ENCODE measurements around the gene STIM1. TPM values are rescaled to one million over a fixed set of nuclear protein-coding genes. Genes with fewer than 3 reads are reported as not detected.
"Not testable (repeated sequence)": the region's sequence is repeated elsewhere in the genome, so short reads cannot be mapped to it uniquely, and the experiment has no call there.

The STIM1 gene
- polyA plus RNA-seq, 2 donors = 29.5 to 42.7 TPM

DNA sequence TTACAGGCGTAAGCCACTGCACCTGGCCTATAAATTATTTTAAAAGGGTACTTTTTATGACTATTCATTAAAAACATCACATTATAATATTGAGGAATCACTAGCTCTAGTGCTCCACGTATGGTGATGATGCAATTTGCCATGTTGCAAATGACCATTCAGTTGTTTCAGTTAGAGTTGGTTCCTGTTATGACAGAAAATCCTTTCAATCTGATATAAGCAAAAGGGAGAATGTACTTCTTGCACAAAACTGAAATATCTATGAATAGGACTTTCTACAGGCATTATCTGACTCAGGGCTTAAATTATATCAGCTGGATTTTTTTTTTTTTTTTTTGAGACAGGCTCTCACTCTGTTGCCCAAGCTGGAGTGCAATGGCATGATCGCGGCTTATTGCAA lies 193.5 kb downstream of the STIM1 start:
- H3K27me3 ChIP-seq (ENCODE audit: control insufficient read depth in 1 of 2, insufficient read depth in 2 of 2, low read length in 2 of 2) = no peaks in the 10 kb centered on the region
- no peak overlapping the region for H3K4me3 ChIP-seq (ENCODE audit: low read depth in 1 of 2, low read length in 2 of 2)
- H3K27ac ChIP-seq (ENCODE audit: low read depth in 2 of 2, low read length in 1 of 2) = no peak overlapping the region
- peaks cover 0 to 3% of the 10 kb centered on the region in 2 donors for H3K4me1 ChIP-seq (ENCODE audit: control insufficient read depth in 2 of 2, insufficient read depth in 2 of 2, low read length in 1 of 2)
- 86 to 88% methylated on average over 4 of the region's 4 CpGs for WGBS, 2 donors
- peaks cover 0 to 3% of the 10 kb centered on the region in 2 donors for H3K36me3 ChIP-seq (ENCODE audit: control insufficient read depth in 2 of 2, insufficient read depth in 2 of 2, low read length in 1 of 2)
- no peaks in the 10 kb centered on the region for H3K9me3 ChIP-seq (ENCODE audit: control insufficient read depth in 2 of 2, insufficient read depth in 1 of 2, low read depth in 1 of 2, low read length in 1 of 2)

DNA sequence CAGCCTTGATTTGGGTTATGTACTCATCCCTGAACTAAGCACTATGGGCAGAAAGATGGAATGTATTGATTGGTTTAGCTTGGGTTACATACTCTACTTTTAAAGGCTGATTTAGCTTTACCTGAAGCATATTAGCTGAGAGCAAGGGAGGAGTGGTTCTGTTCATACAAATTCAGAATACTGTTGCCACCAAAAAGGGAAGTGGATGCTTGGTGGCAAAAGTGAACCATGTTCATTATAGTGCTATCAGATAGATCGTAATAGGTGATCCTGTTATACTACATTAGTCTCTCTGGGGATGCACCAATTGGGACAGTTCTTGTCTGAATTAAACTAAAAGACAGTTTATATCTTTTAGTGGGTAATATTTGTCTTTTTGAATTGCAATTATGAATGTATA lies 194.7 kb downstream of the STIM1 start:
- Histone ChIP-seq H3K9me3 (ENCODE audit: control insufficient read depth in 2 of 2, insufficient read depth in 1 of 2, low read depth in 1 of 2, low read length in 1 of 2) (no peaks in the 10 kb centered on the region), H3K27me3 (ENCODE audit: control insufficient read depth in 1 of 2, insufficient read depth in 2 of 2, low read length in 2 of 2) (no peaks in the 10 kb centered on the region), H3K4me3 (ENCODE audit: low read depth in 1 of 2, low read length in 2 of 2) (no peak overlapping the region), H3K36me3 (ENCODE audit: control insufficient read depth in 2 of 2, insufficient read depth in 2 of 2, low read length in 1 of 2) (peaks cover 0 to 3% of the 10 kb centered on the region in 2 donors), H3K27ac (ENCODE audit: low read depth in 2 of 2, low read length in 1 of 2) (no peak overlapping the region), H3K4me1 (ENCODE audit: control insufficient read depth in 2 of 2, insufficient read depth in 2 of 2, low read length in 1 of 2) (no peaks in the 10 kb centered on the region)
- 90 to 97% methylated on average over 1 of the region's 1 CpG for WGBS, 2 donors

DNA sequence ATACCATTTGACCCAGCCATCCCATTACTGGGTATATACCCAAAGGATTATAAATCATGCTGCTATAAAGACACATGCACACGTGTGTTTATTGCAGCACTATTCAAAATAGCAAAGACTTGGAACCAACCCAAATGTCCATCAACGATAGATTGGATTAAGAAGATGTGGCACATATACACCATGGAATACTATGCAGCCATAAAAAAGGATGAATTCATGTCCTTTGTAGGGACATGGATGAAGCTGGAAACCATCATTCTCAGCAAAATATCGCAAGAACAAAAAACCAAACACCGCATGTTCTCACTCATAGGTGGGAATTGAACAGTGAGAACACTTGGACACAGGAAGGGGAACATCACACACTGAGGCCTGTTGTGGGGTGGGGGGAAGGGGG lies 197.7 kb downstream of the STIM1 start:
- not testable (repeated sequence) for H3K9me3 ChIP-seq (ENCODE audit: control insufficient read depth in 2 of 2, insufficient read depth in 1 of 2, low read depth in 1 of 2, low read length in 1 of 2); H3K4me3 ChIP-seq (ENCODE audit: low read depth in 1 of 2, low read length in 2 of 2); H3K36me3 ChIP-seq (ENCODE audit: control insufficient read depth in 2 of 2, insufficient read depth in 2 of 2, low read length in 1 of 2); H3K4me1 ChIP-seq (ENCODE audit: control insufficient read depth in 2 of 2, insufficient read depth in 2 of 2, low read length in 1 of 2); H3K27me3 ChIP-seq (ENCODE audit: control insufficient read depth in 1 of 2, insufficient read depth in 2 of 2, low read length in 2 of 2); H3K27ac ChIP-seq (ENCODE audit: low read depth in 2 of 2, low read length in 1 of 2)
- WGBS, 2 donors = 85 to 98% methylated on average over 4 of the region's 4 CpGs

DNA sequence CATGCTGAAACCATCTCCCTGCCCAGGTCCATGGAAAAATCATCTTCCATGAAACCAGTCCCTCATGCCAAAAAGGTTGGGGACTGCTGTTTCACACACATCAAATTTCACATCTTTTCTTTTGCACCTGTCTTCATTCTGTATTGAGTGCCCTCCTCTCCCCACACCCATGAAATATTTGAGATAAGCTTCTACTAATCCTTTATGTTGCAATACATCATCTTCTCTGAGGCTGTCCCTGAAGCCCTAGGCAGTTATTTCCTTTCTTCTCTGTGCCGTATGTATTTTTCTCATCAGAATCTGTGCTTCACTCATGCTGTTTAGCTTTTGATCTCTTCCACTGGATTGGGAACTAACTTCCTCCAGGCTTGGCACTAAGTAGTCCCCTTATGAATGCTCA lies 199.2 kb downstream of the STIM1 start:
- Histone ChIP-seq H3K4me3 (ENCODE audit: low read depth in 1 of 2, low read length in 2 of 2) (no peak overlapping the region), H3K9me3 (ENCODE audit: control insufficient read depth in 2 of 2, insufficient read depth in 1 of 2, low read depth in 1 of 2, low read length in 1 of 2) (no peaks in the 10 kb centered on the region)
- WGBS, 2 donors = 33 to 70% methylated on average over 1 of the region's 1 CpG

DNA sequence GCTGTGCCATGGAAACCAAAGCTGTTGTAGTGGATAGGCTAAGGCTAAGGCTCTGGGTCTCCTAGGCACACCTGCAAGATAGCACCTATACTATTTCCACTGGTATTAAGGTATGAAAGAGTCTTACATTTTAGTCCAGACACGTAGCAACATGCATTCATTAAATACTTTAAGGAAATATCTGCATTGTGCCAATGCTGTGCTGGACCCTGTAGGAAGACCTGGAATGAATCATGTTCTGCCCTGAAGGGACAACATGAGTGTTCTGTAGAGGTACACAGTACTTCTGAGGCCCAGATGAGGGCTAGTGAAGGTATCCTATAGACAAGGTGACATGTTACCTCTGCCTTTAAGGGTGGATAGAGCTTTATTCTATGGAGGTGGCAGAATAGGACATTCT lies 204.0 kb downstream of the STIM1 start:
- Histone ChIP-seq H3K9me3 (ENCODE audit: control insufficient read depth in 2 of 2, insufficient read depth in 1 of 2, low read depth in 1 of 2, low read length in 1 of 2) (no peaks in the 10 kb centered on the region), H3K36me3 (ENCODE audit: control insufficient read depth in 2 of 2, insufficient read depth in 2 of 2, low read length in 1 of 2) (peaks cover 8 to 13% of the 10 kb centered on the region in 2 donors), H3K27me3 (ENCODE audit: control insufficient read depth in 1 of 2, insufficient read depth in 2 of 2, low read length in 2 of 2) (no peaks in the 10 kb centered on the region), H3K27ac (ENCODE audit: low read depth in 2 of 2, low read length in 1 of 2) (peak overlapping the region; percentile 68 to 70), H3K4me3 (ENCODE audit: low read depth in 1 of 2, low read length in 2 of 2) (no peak overlapping the region), H3K4me1 (ENCODE audit: control insufficient read depth in 2 of 2, insufficient read depth in 2 of 2, low read length in 1 of 2) (peaks cover 3 to 5% of the 10 kb centered on the region in 2 donors)
- 57 to 63% methylated on average over 1 of the region's 1 CpG for WGBS, 2 donors

More for the DNA sequence above, 199.2 kb downstream of the STIM1 start:
- H3K27me3 ChIP-seq (ENCODE audit: control insufficient read depth in 1 of 2, insufficient read depth in 2 of 2, low read length in 2 of 2) = no peaks in the 10 kb centered on the region
- H3K36me3 ChIP-seq (ENCODE audit: control insufficient read depth in 2 of 2, insufficient read depth in 2 of 2, low read length in 1 of 2) = peaks cover 8 to 11% of the 10 kb centered on the region in 2 donors
- no peak overlapping the region for H3K27ac ChIP-seq (ENCODE audit: low read depth in 2 of 2, low read length in 1 of 2)
- H3K4me1 ChIP-seq (ENCODE audit: control insufficient read depth in 2 of 2, insufficient read depth in 2 of 2, low read length in 1 of 2) = peaks cover 3 to 5% of the 10 kb centered on the region in 2 donors

DNA sequence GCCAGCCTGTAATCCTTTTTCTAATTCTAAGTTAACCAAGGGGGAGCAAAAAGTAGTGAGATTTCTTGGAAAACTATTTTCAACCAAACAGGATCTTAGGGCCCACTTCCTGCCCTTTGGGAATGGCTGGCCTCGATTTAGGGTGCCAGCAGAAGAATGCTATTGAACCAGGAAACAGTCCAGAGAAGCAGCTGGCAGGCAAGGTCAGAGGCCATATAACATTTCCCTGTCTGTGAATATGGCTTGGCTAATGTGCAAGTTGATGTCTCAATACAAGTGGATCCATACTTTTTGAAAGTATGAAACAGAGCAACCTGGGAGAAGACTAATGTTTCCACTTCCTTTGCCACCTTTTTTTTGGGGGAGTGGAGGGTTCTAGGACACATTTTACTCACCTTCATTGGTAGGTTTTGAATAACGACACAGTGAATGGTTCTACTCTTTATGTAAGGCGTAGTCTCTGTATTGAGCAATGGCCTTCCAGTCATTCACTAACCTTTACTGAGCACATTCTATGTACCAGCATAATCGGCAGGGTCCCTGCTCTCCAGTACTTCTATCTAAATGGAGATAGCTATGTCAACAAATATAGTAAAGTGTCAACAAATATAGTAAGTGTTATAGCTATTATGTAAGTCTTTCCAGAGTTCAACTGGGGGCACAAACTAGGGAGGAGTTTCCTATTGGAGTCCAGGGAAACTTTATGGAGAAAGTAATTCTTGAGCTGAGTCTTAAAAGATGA lies 204.9 kb downstream of the STIM1 start:
- H3K4me3 ChIP-seq (ENCODE audit: low read depth in 1 of 2, low read length in 2 of 2) = no peak overlapping the region
- H3K27me3 ChIP-seq (ENCODE audit: control insufficient read depth in 1 of 2, insufficient read depth in 2 of 2, low read length in 2 of 2) = no peaks in the 10 kb centered on the region
- no peaks in the 10 kb centered on the region for H3K9me3 ChIP-seq (ENCODE audit: control insufficient read depth in 2 of 2, insufficient read depth in 1 of 2, low read depth in 1 of 2, low read length in 1 of 2)
- H3K36me3 ChIP-seq (ENCODE audit: control insufficient read depth in 2 of 2, insufficient read depth in 2 of 2, low read length in 1 of 2) = peaks cover 8 to 13% of the 10 kb centered on the region in 2 donors
- peak overlapping the region in 1 of 2 donors; percentile 14 for H3K27ac ChIP-seq (ENCODE audit: low read depth in 2 of 2, low read length in 1 of 2)
- 55 to 70% methylated on average over 4 of the region's 4 CpGs for WGBS, 2 donors
- H3K4me1 ChIP-seq (ENCODE audit: control insufficient read depth in 2 of 2, insufficient read depth in 2 of 2, low read length in 1 of 2) = peaks cover 6 to 7% of the 10 kb centered on the region in 2 donors

DNA sequence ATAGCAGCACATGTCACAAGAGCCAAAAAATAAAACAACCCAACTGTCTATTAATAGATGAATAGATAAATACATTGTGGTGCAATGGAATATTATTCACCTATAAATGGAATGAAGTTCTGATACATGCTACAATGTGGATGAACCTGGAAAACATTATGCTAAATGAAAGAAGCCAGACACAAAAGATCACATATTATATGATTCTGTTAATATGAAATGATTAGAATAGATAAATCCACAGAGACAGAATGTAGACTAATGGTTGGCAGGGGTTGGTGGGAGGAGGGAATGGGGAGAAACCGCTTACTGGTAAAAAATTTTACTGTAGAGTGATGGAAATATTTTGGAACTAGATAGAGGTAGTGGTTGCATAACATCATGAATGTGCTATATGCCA lies 206.2 kb downstream of the STIM1 start:
- peaks cover 6 to 7% of the 10 kb centered on the region in 2 donors for H3K4me1 ChIP-seq (ENCODE audit: control insufficient read depth in 2 of 2, insufficient read depth in 2 of 2, low read length in 1 of 2)
- 89 to 95% methylated on average over 1 of the region's 1 CpG for WGBS, 2 donors

DNA sequence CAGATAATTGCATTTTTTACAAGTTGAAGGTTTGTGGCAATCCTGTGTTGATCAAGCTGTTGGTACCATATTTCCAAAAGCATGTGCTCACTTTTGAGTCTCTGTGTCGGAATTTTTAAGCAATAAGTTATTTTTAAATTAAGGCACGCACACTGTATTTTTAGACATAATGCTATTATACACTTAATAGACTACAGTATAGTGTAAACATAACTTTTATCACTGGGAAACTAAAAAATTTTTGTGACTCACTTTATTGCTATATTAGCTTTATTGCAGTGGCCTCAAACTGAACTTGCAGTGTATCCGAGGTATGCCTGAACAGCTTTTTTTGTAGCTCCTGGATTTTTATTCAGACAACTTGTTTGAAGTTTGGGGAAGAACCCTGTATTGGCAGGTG lies 207.9 kb downstream of the STIM1 start:
- peaks cover 6 to 7% of the 10 kb centered on the region in 2 donors for H3K4me1 ChIP-seq (ENCODE audit: control insufficient read depth in 2 of 2, insufficient read depth in 2 of 2, low read length in 1 of 2)
- 65 to 70% methylated on average over 3 of the region's 3 CpGs for WGBS, 2 donors
- no peak overlapping the region for H3K27ac ChIP-seq (ENCODE audit: low read depth in 2 of 2, low read length in 1 of 2)
- H3K4me3 ChIP-seq (ENCODE audit: low read depth in 1 of 2, low read length in 2 of 2) = no peak overlapping the region
- peaks cover 3 to 10% of the 10 kb centered on the region in 2 donors for H3K36me3 ChIP-seq (ENCODE audit: control insufficient read depth in 2 of 2, insufficient read depth in 2 of 2, low read length in 1 of 2)
- H3K27me3 ChIP-seq (ENCODE audit: control insufficient read depth in 1 of 2, insufficient read depth in 2 of 2, low read length in 2 of 2) = no peaks in the 10 kb centered on the region
- no peaks in the 10 kb centered on the region for H3K9me3 ChIP-seq (ENCODE audit: control insufficient read depth in 2 of 2, insufficient read depth in 1 of 2, low read depth in 1 of 2, low read length in 1 of 2)

More for the DNA sequence above, 206.2 kb downstream of the STIM1 start:
- Histone ChIP-seq H3K4me3 (ENCODE audit: low read depth in 1 of 2, low read length in 2 of 2) (no peak overlapping the region), H3K9me3 (ENCODE audit: control insufficient read depth in 2 of 2, insufficient read depth in 1 of 2, low read depth in 1 of 2, low read length in 1 of 2) (no peaks in the 10 kb centered on the region), H3K27me3 (ENCODE audit: control insufficient read depth in 1 of 2, insufficient read depth in 2 of 2, low read length in 2 of 2) (no peaks in the 10 kb centered on the region), H3K27ac (ENCODE audit: low read depth in 2 of 2, low read length in 1 of 2) (no peak overlapping the region), H3K36me3 (ENCODE audit: control insufficient read depth in 2 of 2, insufficient read depth in 2 of 2, low read length in 1 of 2) (peaks cover 3 to 10% of the 10 kb centered on the region in 2 donors)

DNA sequence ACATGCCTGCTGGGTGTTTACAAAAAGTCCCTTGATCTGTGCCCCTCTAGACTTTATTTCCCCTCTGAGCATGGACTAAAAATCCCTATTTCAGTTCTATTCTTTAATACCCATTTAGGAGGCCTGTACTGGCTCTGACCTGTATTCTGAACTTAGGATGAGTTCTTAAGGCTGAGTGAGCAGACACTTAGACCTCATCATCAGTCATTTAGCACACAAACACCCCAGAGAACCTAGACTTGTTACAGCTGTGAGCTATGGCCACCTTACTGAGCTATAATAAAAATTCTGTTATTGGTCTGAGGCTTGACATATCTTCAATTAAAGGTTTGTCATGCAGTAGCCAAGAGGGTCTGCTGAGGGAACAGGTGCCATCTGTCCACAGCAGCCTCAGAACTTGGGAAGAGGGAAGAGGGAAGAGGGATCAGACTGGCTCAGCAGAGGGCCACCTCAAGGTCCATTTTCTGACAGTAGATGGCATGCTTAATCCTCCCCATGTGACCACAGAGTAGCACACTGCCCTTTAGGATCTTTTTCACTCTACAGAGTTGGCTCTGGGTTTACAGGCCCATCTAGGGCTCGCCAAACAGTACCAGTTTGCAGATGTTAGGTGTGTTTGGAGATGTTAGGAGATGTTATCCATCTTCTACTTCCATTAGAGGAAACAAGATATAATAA lies 209.0 kb downstream of the STIM1 start:
- no peak overlapping the region for H3K4me3 ChIP-seq (ENCODE audit: low read depth in 1 of 2, low read length in 2 of 2)
- H3K27me3 ChIP-seq (ENCODE audit: control insufficient read depth in 1 of 2, insufficient read depth in 2 of 2, low read length in 2 of 2) = no peaks in the 10 kb centered on the region
- peaks cover 0 to 6% of the 10 kb centered on the region in 2 donors for H3K36me3 ChIP-seq (ENCODE audit: control insufficient read depth in 2 of 2, insufficient read depth in 2 of 2, low read length in 1 of 2)
- 88 to 95% methylated on average over 1 of the region's 1 CpG for WGBS, 2 donors
- H3K4me1 ChIP-seq (ENCODE audit: control insufficient read depth in 2 of 2, insufficient read depth in 2 of 2, low read length in 1 of 2) = peaks cover 2 to 5% of the 10 kb centered on the region in 2 donors
- no peaks in the 10 kb centered on the region for H3K9me3 ChIP-seq (ENCODE audit: control insufficient read depth in 2 of 2, insufficient read depth in 1 of 2, low read depth in 1 of 2, low read length in 1 of 2)
- H3K27ac ChIP-seq (ENCODE audit: low read depth in 2 of 2, low read length in 1 of 2) = no peak overlapping the region
